Ureter (tissue), 1 donor: ENCODE data around the gene PDE4D. TPM values are rescaled to one million over a fixed set of nuclear protein-coding genes. Genes with fewer than 3 reads are reported as not detected.

Experiments
- DNase-seq: peaks from one replicate; pipeline ENCODE4 v3.0.0-alpha.2; 2020; ENCODE audit warnings: low spot score
- total RNA-seq: library from RNA; stranded (reverse); gene quantifications from one replicate; pipeline ENCODE4 v1.2.4, GENCODE V29; 2023
- donor health status: DM: yes; HTN: yes; CAD: no.

The PDE4D gene
- total RNA-seq, 1 donor from 2014 or later: 106 TPM

- no peak for DNase-seq
Observed at GRCh38 chr5:59744531-59744992, 149.0 kb downstream of the PDE4D start.

GRCh38 chr5:59741599-59741998 is 151.9 kb downstream of the PDE4D start:
- DNase-seq: no peak

GRCh38 chr5:59738024-59738423 is 155.5 kb downstream of the PDE4D start:
- DNase-seq: no peak

- DNase-seq: no peak
Observed at GRCh38 chr5:59732806-59733205, 160.7 kb downstream of the PDE4D start.

- no peak for DNase-seq
Observed at GRCh38 chr5:59732301-59732700, 161.2 kb downstream of the PDE4D start.

- no peak for DNase-seq
Observed at GRCh38 chr5:59731809-59732208, 161.7 kb downstream of the PDE4D start.

- DNase-seq: no peak
Observed at GRCh38 chr5:59729820-59730219, 163.7 kb downstream of the PDE4D start.

GRCh38 chr5:59729357-59729756 is 164.2 kb downstream of the PDE4D start:
- DNase-seq: no peak

- DNase-seq: no peak
Observed at GRCh38 chr5:59728356-59728755, 165.2 kb downstream of the PDE4D start.

- DNase-seq: no peak
Observed at GRCh38 chr5:59727186-59727585, 166.3 kb downstream of the PDE4D start.

- no peak for DNase-seq
Observed at GRCh38 chr5:59725392-59725767, 168.1 kb downstream of the PDE4D start.

GRCh38 chr5:59724482-59725391 is 168.8 kb downstream of the PDE4D start:
- no peak for DNase-seq

- no peak for DNase-seq
Observed at GRCh38 chr5:59722874-59723273, 170.7 kb downstream of the PDE4D start.

- no peak for DNase-seq
Observed at GRCh38 chr5:59721741-59722140, 171.8 kb downstream of the PDE4D start.

GRCh38 chr5:59720063-59720462 is 173.5 kb downstream of the PDE4D start:
- no peak for DNase-seq

- DNase-seq: no peak
Observed at GRCh38 chr5:59716966-59717500, 176.5 kb downstream of the PDE4D start.

- DNase-seq: no peak
Observed at GRCh38 chr5:59716029-59716428, 177.5 kb downstream of the PDE4D start.

- DNase-seq: no peak
Observed at GRCh38 chr5:59715228-59715627, 178.3 kb downstream of the PDE4D start.

GRCh38 chr5:59713498-59713844 is 180.1 kb downstream of the PDE4D start:
- DNase-seq: no peak

- DNase-seq: no peak
Observed at GRCh38 chr5:59712836-59713497, 180.6 kb downstream of the PDE4D start.

GRCh38 chr5:59711310-59711709 is 182.2 kb downstream of the PDE4D start:
- no peak for DNase-seq

- DNase-seq: peak; percentile 49
Observed at GRCh38 chr5:59709846-59710245, 183.7 kb downstream of the PDE4D start.

- no peak for DNase-seq
Observed at GRCh38 chr5:59709346-59709821, 184.1 kb downstream of the PDE4D start.
